ENCODE measurements around the gene TSHZ2.

- TF ChIP-seq POLR2A (IDR thresholded peaks at IDR 0.05): no peak
- no peak for TF ChIP-seq CTCF (IDR thresholded peaks at IDR 0.05)
Measured at GRCh38 chr20:53016534-53017042, 44.4 kb downstream of the TSHZ2 start.

All from heart left ventricle (tissue), 13 donors.